ENCODE measurements around the gene PAK5.

Gene PAK5

GRCh38 chr20:9501473-9501872 is 337.4 kb downstream of the PAK5 start:
- Histone ChIP-seq H3K36me3 (no peaks in the 10 kb centered on the region), H3K4me3 (ENCODE audit: low read depth in 1 of 2, low read length in 1 of 2) (no peak overlapping the region), H3K27me3 (peaks cover 60% of the 10 kb centered on the region), H3K27ac (no peak overlapping the region), H3K9me3 (no peaks in the 10 kb centered on the region), H3K4me1 (ENCODE audit: control insufficient read depth in 1 of 2, insufficient read depth in 1 of 2, low read depth in 1 of 2, low read length in 1 of 2) (no peaks in the 10 kb centered on the region)
- no peak for TF ChIP-seq CTCF (IDR thresholded peaks at IDR 0.05)

GRCh38 chr20:9500121-9500520 is 338.8 kb downstream of the PAK5 start:
- peaks cover 47% of the 10 kb centered on the region for H3K27me3 ChIP-seq
- H3K9me3 ChIP-seq, result no peaks in the 10 kb centered on the region
- TF ChIP-seq CTCF (IDR thresholded peaks at IDR 0.05), result no peak
- no peaks in the 10 kb centered on the region for H3K4me1 ChIP-seq (ENCODE audit: control insufficient read depth in 1 of 2, insufficient read depth in 1 of 2, low read depth in 1 of 2, low read length in 1 of 2)
- no peak overlapping the region for H3K4me3 ChIP-seq (ENCODE audit: low read depth in 1 of 2, low read length in 1 of 2)
- H3K27ac ChIP-seq, result no peak overlapping the region
- no peaks in the 10 kb centered on the region for H3K36me3 ChIP-seq

- H3K27ac ChIP-seq, result no peak overlapping the region
- H3K9me3 ChIP-seq, result no peaks in the 10 kb centered on the region
- peaks cover 39% of the 10 kb centered on the region for H3K27me3 ChIP-seq
- H3K4me1 ChIP-seq (ENCODE audit: control insufficient read depth in 1 of 2, insufficient read depth in 1 of 2, low read depth in 1 of 2, low read length in 1 of 2), result no peaks in the 10 kb centered on the region
- H3K4me3 ChIP-seq (ENCODE audit: low read depth in 1 of 2, low read length in 1 of 2), result no peak overlapping the region
- no peak for TF ChIP-seq CTCF (IDR thresholded peaks at IDR 0.05)
- H3K36me3 ChIP-seq, result no peaks in the 10 kb centered on the region
Measured at GRCh38 chr20:9499126-9499899, 339.6 kb downstream of the PAK5 start.

- Histone ChIP-seq H3K9me3 (no peaks in the 10 kb centered on the region), H3K4me1 (ENCODE audit: control insufficient read depth in 1 of 2, insufficient read depth in 1 of 2, low read depth in 1 of 2, low read length in 1 of 2) (no peaks in the 10 kb centered on the region), H3K4me3 (ENCODE audit: low read depth in 1 of 2, low read length in 1 of 2) (no peak overlapping the region), H3K27me3 (peaks cover 29% of the 10 kb centered on the region), H3K27ac (no peak overlapping the region), H3K36me3 (no peaks in the 10 kb centered on the region)
- TF ChIP-seq CTCF (IDR thresholded peaks at IDR 0.05), result no peak
Measured at GRCh38 chr20:9498322-9498721, 340.6 kb downstream of the PAK5 start.

- no peaks in the 10 kb centered on the region for H3K9me3 ChIP-seq
- peaks cover 7% of the 10 kb centered on the region for H3K27me3 ChIP-seq
- H3K36me3 ChIP-seq, result no peaks in the 10 kb centered on the region
- no peak overlapping the region for H3K27ac ChIP-seq
- no peak for TF ChIP-seq CTCF (IDR thresholded peaks at IDR 0.05)
- no peak overlapping the region for H3K4me3 ChIP-seq (ENCODE audit: low read depth in 1 of 2, low read length in 1 of 2)
- H3K4me1 ChIP-seq (ENCODE audit: control insufficient read depth in 1 of 2, insufficient read depth in 1 of 2, low read depth in 1 of 2, low read length in 1 of 2), result no peaks in the 10 kb centered on the region
Measured at GRCh38 chr20:9496155-9496554, 342.7 kb downstream of the PAK5 start.
